Measurements from ENCODE around the gene RGMB. TPM values are rescaled to one million over a fixed set of nuclear protein-coding genes. Genes with fewer than 3 reads are reported as not detected.

Gene RGMB
- total RNA-seq, 1 experiment from 2014 or later: 3.1 TPM

- H3K79me2 ChIP-seq (ENCODE audit: low read length): no peaks in the 10 kb centered on the region
- H3K27ac ChIP-seq (ENCODE audit: low read length): no peak overlapping the region
- H3K4me3 ChIP-seq (ENCODE audit: low read length): no peak overlapping the region
- H3K4me1 ChIP-seq (ENCODE audit: low read length): no peaks in the 10 kb centered on the region
- no peaks in the 10 kb centered on the region for H3K9me3 ChIP-seq (ENCODE audit: low read length)
- no peaks in the 10 kb centered on the region for H3K36me3 ChIP-seq (ENCODE audit: insufficient read depth, low read length)
- H3K27me3 ChIP-seq (ENCODE audit: low read length): no peaks in the 10 kb centered on the region
- no peak overlapping the region for H3K9ac ChIP-seq (ENCODE audit: low read length)
- H3K4me2 ChIP-seq (ENCODE audit: low read depth, low read length, poor library complexity, severe bottlenecking): no peak overlapping the region
- no peaks in the 10 kb centered on the region for H4K20me1 ChIP-seq (ENCODE audit: insufficient read depth, low read depth, low read length)
- H3K9me2 ChIP-seq (replicated peaks; ENCODE audit: insufficient read depth, low read length): no peaks in the 10 kb centered on the region
- DNase-seq: no peak
- no peak overlapping the region for H2AFZ ChIP-seq (ENCODE audit: low read length)
These were observed 15.5 kb upstream of the RGMB start for GRCh38 chr5:98757978-98758377.

GRCh38 chr5:98763001-98763630 lies 10.3 kb upstream of the RGMB start:
- Histone ChIP-seq H2AFZ (ENCODE audit: low read length) (no peak overlapping the region), H3K4me3 (ENCODE audit: low read length) (no peak overlapping the region), H3K36me3 (ENCODE audit: insufficient read depth, low read length) (no peaks in the 10 kb centered on the region), H3K27ac (ENCODE audit: low read length) (no peak overlapping the region), H3K4me2 (ENCODE audit: low read depth, low read length, poor library complexity, severe bottlenecking) (no peak overlapping the region), H3K4me1 (ENCODE audit: low read length) (no peaks in the 10 kb centered on the region), H3K9me3 (ENCODE audit: low read length) (no peaks in the 10 kb centered on the region), H3K27me3 (ENCODE audit: low read length) (no peaks in the 10 kb centered on the region), H4K20me1 (ENCODE audit: insufficient read depth, low read depth, low read length) (no peaks in the 10 kb centered on the region), H3K79me2 (ENCODE audit: low read length) (no peaks in the 10 kb centered on the region), H3K9me2 (replicated peaks; ENCODE audit: insufficient read depth, low read length) (no peaks in the 10 kb centered on the region), H3K9ac (ENCODE audit: low read length) (no peak overlapping the region)
- DNase-seq: no peak

- no peaks in the 10 kb centered on the region for H3K79me2 ChIP-seq (ENCODE audit: low read length)
- H3K36me3 ChIP-seq (ENCODE audit: insufficient read depth, low read length): no peaks in the 10 kb centered on the region
These were observed 7.6 kb upstream of the RGMB start for GRCh38 chr5:98765815-98766214.

GRCh38 chr5:98767581-98767980 lies 5.9 kb upstream of the RGMB start:
- no peaks in the 10 kb centered on the region for H3K36me3 ChIP-seq (ENCODE audit: insufficient read depth, low read length)
- H3K9ac ChIP-seq (ENCODE audit: low read length): no peak overlapping the region
- H3K9me3 ChIP-seq (ENCODE audit: low read length): no peaks in the 10 kb centered on the region
- no peak overlapping the region for H2AFZ ChIP-seq (ENCODE audit: low read length)
- H3K4me3 ChIP-seq (ENCODE audit: low read length): no peak overlapping the region
- no peak overlapping the region for H3K4me2 ChIP-seq (ENCODE audit: low read depth, low read length, poor library complexity, severe bottlenecking)
- peaks cover 3% of the 10 kb centered on the region; the same call in 1 of the 2 replicates for H3K4me1 ChIP-seq (ENCODE audit: low read length)
- no peaks in the 10 kb centered on the region for H3K27me3 ChIP-seq (ENCODE audit: low read length)
- no peaks in the 10 kb centered on the region for H4K20me1 ChIP-seq (ENCODE audit: insufficient read depth, low read depth, low read length)
- no peak for DNase-seq
- H3K79me2 ChIP-seq (ENCODE audit: low read length): no peaks in the 10 kb centered on the region
- no peak overlapping the region for H3K27ac ChIP-seq (ENCODE audit: low read length)
- no peaks in the 10 kb centered on the region for H3K9me2 ChIP-seq (replicated peaks; ENCODE audit: insufficient read depth, low read length)

More at GRCh38 chr5:98765815-98766214, 7.6 kb upstream of the RGMB start:
- no peaks in the 10 kb centered on the region for H4K20me1 ChIP-seq (ENCODE audit: insufficient read depth, low read depth, low read length)
- no peak overlapping the region for H3K4me2 ChIP-seq (ENCODE audit: low read depth, low read length, poor library complexity, severe bottlenecking)
- no peaks in the 10 kb centered on the region; the same call in 1 of the 2 replicates for H3K4me1 ChIP-seq (ENCODE audit: low read length)
- no peak for DNase-seq
- no peak overlapping the region for H3K27ac ChIP-seq (ENCODE audit: low read length)
- H3K9me2 ChIP-seq (replicated peaks; ENCODE audit: insufficient read depth, low read length): no peaks in the 10 kb centered on the region
- no peak overlapping the region for H2AFZ ChIP-seq (ENCODE audit: low read length)
- no peak overlapping the region for H3K4me3 ChIP-seq (ENCODE audit: low read length)
- no peaks in the 10 kb centered on the region for H3K27me3 ChIP-seq (ENCODE audit: low read length)
- H3K9me3 ChIP-seq (ENCODE audit: low read length): no peaks in the 10 kb centered on the region
- no peak overlapping the region for H3K9ac ChIP-seq (ENCODE audit: low read length)

- peaks cover 10% of the 10 kb centered on the region for H3K4me1 ChIP-seq (ENCODE audit: low read length)
- H3K9me2 ChIP-seq (replicated peaks; ENCODE audit: insufficient read depth, low read length): no peaks in the 10 kb centered on the region
- peak; percentile 67 for DNase-seq
- no peaks in the 10 kb centered on the region for H3K79me2 ChIP-seq (ENCODE audit: low read length)
- H3K27me3 ChIP-seq (ENCODE audit: low read length): no peaks in the 10 kb centered on the region
- H4K20me1 ChIP-seq (ENCODE audit: insufficient read depth, low read depth, low read length): no peaks in the 10 kb centered on the region
- H3K9ac ChIP-seq (ENCODE audit: low read length): no peak overlapping the region
- no peak overlapping the region for H3K27ac ChIP-seq (ENCODE audit: low read length)
- H3K9me3 ChIP-seq (ENCODE audit: low read length): no peaks in the 10 kb centered on the region
- no peak overlapping the region for H3K4me2 ChIP-seq (ENCODE audit: low read depth, low read length, poor library complexity, severe bottlenecking)
- no peaks in the 10 kb centered on the region for H3K36me3 ChIP-seq (ENCODE audit: insufficient read depth, low read length)
- H2AFZ ChIP-seq (ENCODE audit: low read length): no peak overlapping the region
- H3K4me3 ChIP-seq (ENCODE audit: low read length): no peak overlapping the region
These were observed 5.1 kb upstream of the RGMB start for GRCh38 chr5:98768160-98768959.

- Histone ChIP-seq H3K4me2 (ENCODE audit: low read depth, low read length, poor library complexity, severe bottlenecking) (no peak overlapping the region), H3K9ac (ENCODE audit: low read length) (no peak overlapping the region), H3K9me2 (replicated peaks; ENCODE audit: insufficient read depth, low read length) (no peaks in the 10 kb centered on the region), H4K20me1 (ENCODE audit: insufficient read depth, low read depth, low read length) (no peaks in the 10 kb centered on the region), H3K9me3 (ENCODE audit: low read length) (no peaks in the 10 kb centered on the region), H3K4me3 (ENCODE audit: low read length) (no peak overlapping the region), H2AFZ (ENCODE audit: low read length) (no peak overlapping the region), H3K27ac (ENCODE audit: low read length) (no peak overlapping the region), H3K36me3 (ENCODE audit: insufficient read depth, low read length) (no peaks in the 10 kb centered on the region), H3K79me2 (ENCODE audit: low read length) (no peaks in the 10 kb centered on the region), H3K27me3 (ENCODE audit: low read length) (no peaks in the 10 kb centered on the region), H3K4me1 (ENCODE audit: low read length) (peaks cover 14% of the 10 kb centered on the region)
- DNase-seq: no peak
These were observed 4.6 kb upstream of the RGMB start for GRCh38 chr5:98768960-98769209.

GRCh38 chr5:98769210-98769958 lies 4.1 kb upstream of the RGMB start:
- Histone ChIP-seq H3K9me2 (replicated peaks; ENCODE audit: insufficient read depth, low read length) (no peaks in the 10 kb centered on the region), H3K4me1 (ENCODE audit: low read length) (peaks cover 19% of the 10 kb centered on the region), H3K4me3 (ENCODE audit: low read length) (no peak overlapping the region), H3K27ac (ENCODE audit: low read length) (no peak overlapping the region), H2AFZ (ENCODE audit: low read length) (no peak overlapping the region), H4K20me1 (ENCODE audit: insufficient read depth, low read depth, low read length) (no peaks in the 10 kb centered on the region), H3K36me3 (ENCODE audit: insufficient read depth, low read length) (no peaks in the 10 kb centered on the region), H3K4me2 (ENCODE audit: low read depth, low read length, poor library complexity, severe bottlenecking) (no peak overlapping the region), H3K27me3 (ENCODE audit: low read length) (no peaks in the 10 kb centered on the region), H3K9ac (ENCODE audit: low read length) (no peak overlapping the region), H3K79me2 (ENCODE audit: low read length) (no peaks in the 10 kb centered on the region), H3K9me3 (ENCODE audit: low read length) (no peaks in the 10 kb centered on the region)
- no peak for DNase-seq

GRCh38 chr5:98769959-98770208 lies 3.6 kb upstream of the RGMB start:
- Histone ChIP-seq H3K4me3 (ENCODE audit: low read length) (no peak overlapping the region), H3K36me3 (ENCODE audit: insufficient read depth, low read length) (no peaks in the 10 kb centered on the region), H3K9me3 (ENCODE audit: low read length) (no peaks in the 10 kb centered on the region), H2AFZ (ENCODE audit: low read length) (no peak overlapping the region), H3K9ac (ENCODE audit: low read length) (no peak overlapping the region), H3K27me3 (ENCODE audit: low read length) (no peaks in the 10 kb centered on the region), H3K79me2 (ENCODE audit: low read length) (no peaks in the 10 kb centered on the region), H4K20me1 (ENCODE audit: insufficient read depth, low read depth, low read length) (no peaks in the 10 kb centered on the region), H3K4me2 (ENCODE audit: low read depth, low read length, poor library complexity, severe bottlenecking) (no peak overlapping the region), H3K4me1 (ENCODE audit: low read length) (peaks cover 24% of the 10 kb centered on the region), H3K27ac (ENCODE audit: low read length) (no peak overlapping the region), H3K9me2 (replicated peaks; ENCODE audit: insufficient read depth, low read length) (no peaks in the 10 kb centered on the region)
- DNase-seq: no peak

Data from Karpas-422 (cell line).